Daoy (cell line): ENCODE measurements around the gene ELMO1. TPM values are rescaled to one million over a fixed set of nuclear protein-coding genes. Genes with fewer than 3 reads are reported as not detected.

Experiments used
- DNase-seq: peaks from one replicate; pipeline ENCODE4 v3.0.0-alpha.2; 2015; ENCODE audit warnings: low read depth
- total RNA-seq: library from RNA; depleted of rRNA; stranded (reverse); fragments of >200 nt; shearing (Covaris generic); gene quantifications from 2 replicates; pipeline ENCODE4 v1.2.3, GENCODE V29; 2014

Gene ELMO1
- total RNA-seq, 1 experiment from 2014 or later, result 7.0 TPM

DNA sequence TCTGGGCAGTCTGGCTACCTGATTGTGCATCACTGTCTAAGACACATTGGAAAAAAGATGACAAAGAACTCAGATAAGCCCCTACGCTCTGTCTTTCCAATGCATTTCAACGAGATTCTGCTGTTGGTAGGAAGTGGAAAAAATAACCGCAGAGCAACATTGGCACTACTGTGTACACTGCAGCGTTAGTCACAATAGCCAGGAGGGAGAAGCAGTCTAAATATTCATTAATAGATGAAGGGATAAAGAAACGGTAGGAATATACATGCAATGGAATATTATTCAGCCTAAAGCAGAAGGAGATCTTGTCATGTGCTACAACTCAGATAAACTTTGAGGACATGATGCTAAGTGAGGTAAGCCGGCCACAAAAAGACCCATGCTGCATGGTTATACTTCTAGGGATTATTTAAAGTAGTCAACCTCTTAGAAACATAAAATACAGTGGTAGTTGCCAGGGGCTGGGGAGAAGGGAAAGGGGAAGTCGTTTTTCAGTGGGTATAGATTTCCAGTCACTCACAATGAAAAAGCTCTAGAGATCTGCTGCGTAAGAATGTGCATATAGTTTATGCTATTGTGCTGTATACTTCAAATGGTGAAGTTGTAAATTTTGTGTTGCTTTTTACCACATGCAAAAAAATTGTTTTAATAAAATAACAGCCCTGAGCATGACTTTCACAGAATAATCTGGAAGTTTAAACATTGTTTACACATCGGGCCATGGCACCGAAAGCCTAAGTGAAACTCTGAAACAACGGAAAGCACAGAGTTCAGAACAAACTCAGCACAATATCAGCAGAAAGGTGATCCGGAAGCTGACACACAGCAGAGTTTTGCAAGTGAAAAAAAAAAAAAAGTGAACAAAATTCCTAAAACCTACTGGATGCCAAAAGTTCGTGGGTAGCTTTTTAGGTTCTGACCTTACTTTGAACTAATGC lies 40.1 kb downstream of the ELMO1 start:
- DNase-seq, result no peak

DNA sequence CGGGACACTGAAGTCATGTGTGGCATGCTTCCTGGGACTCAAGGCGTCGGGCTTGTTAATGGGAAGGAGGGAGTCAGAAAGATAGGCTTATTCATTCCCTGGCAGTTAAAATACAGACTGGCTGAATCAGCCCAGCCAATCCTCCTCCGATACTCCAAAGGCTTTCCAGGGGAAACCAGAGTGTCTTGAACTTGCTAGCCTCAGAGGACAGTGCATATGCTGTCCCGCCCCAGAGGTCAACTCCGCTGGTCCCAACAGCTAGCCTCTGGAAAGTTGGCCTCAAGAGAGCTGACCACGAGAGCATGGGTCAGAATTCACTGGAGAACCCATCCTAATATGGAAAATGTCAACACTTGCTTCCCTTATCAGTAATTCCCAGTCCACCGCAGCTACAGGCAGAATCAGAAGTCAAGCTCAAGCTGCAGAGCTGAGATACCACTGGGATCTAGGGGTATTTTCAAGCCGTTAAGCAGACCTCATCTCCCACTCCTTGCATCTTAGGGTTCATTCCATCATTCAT lies 43.0 kb downstream of the ELMO1 start:
- DNase-seq, result no peak

- DNase-seq, result no peak
These were observed 43.5 kb downstream of the ELMO1 start for GRCh38 chr7:37405128-37405527.

GRCh38 chr7:37399876-37400421 lies 48.7 kb downstream of the ELMO1 start:
- no peak for DNase-seq

DNA sequence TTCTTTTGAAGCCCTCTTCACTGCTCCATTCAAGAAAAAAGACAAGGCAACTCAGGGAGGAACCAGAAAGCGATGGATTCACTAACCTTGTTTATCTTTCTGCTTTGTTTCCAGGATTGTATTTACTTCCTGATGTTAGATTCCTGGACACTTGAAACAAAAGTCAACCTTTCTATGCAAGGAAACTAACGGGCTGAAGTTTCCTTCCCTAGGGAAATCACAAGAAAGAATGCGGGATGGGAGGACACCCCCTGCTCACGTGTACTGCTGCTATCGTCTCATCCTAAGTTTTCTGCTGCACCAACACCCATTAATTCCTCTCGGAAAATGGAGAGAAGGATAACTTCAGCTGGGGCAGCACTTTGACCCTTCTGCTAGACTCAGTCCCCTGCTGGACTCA lies 50.3 kb downstream of the ELMO1 start:
- DNase-seq, result no peak

DNA sequence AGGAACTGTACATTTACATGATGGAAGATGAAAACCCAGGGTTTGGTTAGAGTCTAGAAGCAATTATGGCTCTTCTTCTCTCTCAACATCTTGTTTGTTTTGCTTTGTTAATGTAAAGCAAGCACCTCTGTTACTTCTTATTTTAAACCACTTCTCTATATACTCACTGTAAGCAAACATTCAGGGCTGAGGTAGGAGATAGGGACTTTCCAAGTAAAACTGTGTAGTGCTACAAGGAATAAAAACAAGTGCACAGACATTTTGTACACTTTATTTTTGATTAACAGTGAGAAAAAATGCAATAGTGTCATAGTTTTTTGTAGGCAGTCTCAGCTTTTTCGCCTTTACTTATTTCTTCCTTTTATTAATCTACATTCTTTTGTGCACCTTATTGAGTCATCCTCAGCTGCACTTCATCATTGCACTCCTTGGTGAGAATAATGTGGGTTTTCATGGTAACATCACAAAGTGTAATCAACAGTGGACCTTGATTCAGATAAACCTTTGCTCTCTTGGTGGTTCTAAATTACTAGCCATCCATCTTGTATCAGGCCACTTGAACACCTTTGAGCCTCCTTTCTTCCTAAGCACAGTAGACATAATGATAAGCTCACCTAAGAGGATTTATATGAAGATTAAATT lies 52.9 kb downstream of the ELMO1 start:
- DNase-seq, result no peak

DNA sequence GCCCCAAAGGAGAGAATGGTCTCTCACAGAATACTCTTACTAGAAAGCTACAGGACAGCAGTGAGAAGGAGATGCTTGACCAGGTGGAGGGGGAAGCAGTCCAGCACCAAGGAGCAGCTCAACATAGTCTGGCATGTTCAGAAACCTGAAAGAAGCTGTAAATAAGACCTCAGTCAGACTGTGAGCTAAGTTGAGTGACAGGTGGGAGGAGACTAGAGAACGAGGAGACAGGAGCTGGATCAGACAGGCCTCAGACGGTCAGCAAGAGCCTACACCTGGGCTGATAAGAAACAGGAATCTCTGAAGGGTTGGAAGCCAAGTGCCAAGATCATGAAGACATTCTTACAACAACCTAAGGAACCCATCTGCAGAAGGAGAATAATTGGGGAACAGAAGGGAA lies 54.5 kb downstream of the ELMO1 start:
- no peak for DNase-seq

GRCh38 chr7:37393476-37393875 lies 55.2 kb downstream of the ELMO1 start:
- no peak for DNase-seq

- no peak for DNase-seq
These were observed 56.0 kb downstream of the ELMO1 start for GRCh38 chr7:37392673-37393017.

GRCh38 chr7:37391791-37392672 lies 56.6 kb downstream of the ELMO1 start:
- DNase-seq, result no peak

DNA sequence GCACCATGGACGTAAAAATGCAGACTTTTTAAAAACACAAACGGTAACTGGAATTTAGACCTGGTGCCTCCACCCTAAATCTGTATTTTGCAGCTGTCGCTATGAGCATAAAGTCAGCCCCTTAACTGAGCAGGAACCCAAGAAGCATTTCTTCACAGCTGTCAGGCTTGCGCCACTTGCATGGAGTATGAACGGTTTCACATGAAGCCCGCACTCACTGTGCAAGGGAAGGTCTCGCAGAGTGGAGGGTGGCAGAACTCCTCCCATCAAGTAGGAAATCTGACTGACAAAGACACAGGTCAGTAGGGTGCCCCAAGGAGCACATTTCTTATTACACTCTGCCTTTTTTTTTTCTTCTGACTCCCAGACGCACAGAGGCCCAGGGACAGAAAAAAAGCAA lies 58.5 kb downstream of the ELMO1 start:
- no peak for DNase-seq

DNA sequence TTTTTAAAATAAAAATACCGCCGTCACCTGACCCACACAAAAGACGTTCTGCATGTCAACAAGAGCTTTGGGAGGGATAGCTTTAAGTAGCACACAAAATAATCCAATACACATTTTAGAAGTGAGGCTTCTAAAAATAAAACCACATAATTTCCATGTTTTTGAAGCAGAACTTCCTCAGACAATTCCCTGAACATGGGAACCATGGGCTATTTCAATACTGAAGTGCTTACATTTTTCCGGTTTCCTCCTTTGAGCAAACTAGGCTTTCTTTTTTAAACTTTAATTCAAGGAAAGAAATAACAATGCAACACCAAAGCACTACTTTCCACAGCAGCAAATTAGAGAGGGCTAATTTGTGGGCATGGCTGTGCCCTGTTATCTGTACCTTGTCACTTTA lies 59.9 kb downstream of the ELMO1 start:
- no peak for DNase-seq

- DNase-seq, result peak; percentile 26
These were observed 62.9 kb downstream of the ELMO1 start for GRCh38 chr7:37385787-37386186.

DNA sequence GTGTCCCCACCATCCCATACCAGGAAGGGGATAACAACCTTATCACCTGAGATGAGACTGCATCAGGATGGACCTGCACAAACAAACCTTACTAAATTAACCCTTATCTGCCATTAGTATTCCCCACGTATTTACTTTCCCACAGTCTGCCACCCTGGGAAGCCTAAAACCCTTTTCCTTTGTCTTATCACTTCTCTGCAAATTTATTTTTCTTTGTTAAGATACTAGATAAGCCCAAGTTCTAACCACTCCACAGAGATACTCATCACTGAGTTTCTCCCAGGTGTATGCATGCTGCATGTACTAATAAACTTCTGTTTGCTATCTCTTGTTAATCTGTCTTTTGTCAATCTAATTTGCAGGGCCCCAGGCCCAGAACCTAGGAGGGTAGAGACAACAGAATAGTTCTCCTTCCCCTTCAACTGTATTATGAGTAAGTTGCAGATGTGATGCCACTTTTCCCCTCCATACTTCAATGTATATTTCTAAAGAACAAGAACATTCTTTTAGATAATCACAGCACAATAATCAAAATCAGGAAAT lies 66.0 kb downstream of the ELMO1 start:
- no peak for DNase-seq

DNA sequence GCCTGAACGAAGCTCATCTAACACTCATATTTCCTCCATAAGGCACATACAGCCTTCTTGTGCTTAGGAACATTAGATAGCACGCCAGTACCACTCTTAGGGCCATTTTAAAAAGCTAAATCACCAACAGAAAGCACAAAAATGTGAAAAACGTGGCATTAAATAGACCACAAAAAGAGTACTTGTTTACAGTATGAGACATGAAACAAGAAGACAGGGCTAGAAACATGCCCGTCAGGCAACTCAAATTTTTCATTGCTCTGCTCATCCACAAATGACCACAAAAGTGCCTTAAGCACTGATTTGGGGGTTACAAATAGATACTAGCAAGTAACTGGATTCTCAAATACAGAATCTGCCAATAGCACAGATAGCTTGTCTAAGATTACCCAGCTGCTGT lies 67.8 kb downstream of the ELMO1 start:
- DNase-seq, result peak; percentile 34

GRCh38 chr7:37379546-37380277 lies 69.0 kb downstream of the ELMO1 start:
- DNase-seq, result no peak

DNA sequence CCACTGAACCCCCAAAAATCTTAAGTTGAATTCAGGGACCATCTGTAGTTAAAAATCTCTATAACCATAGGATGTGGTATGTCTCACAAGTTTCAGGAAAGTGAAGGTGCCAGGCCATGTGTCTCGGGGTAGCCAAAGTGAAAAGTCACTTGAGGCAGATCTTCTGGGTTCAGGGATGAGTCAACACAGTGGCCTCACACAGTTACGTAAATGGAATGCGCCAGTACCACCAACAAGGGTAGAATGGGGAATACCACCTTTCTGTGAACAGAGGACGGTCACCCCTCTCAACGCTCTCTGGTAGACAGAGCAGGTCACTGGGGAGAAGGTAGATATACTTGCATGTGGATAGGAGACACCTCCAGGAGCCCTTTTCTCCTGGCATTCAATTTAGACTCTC lies 71.4 kb downstream of the ELMO1 start:
- no peak for DNase-seq

DNA sequence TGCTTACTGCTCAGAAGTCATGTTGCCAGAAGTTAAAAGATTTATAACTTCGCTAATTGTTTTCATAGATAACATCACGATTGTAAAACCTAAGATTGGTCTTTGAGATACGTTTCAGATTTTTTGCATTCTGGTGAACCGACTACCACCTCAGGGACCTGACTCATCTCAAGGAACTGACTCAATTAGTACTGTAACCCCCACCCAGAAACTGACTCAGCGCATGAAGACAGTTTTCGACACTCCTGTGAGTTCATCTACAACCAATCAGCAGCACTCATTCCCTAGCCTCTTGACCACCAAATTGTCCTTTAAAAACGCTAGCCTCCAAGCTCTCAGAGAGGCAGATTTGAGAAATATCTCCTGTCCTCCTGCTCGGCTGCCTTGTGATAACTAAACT lies 72.3 kb downstream of the ELMO1 start:
- peak; percentile 65 for DNase-seq

DNA sequence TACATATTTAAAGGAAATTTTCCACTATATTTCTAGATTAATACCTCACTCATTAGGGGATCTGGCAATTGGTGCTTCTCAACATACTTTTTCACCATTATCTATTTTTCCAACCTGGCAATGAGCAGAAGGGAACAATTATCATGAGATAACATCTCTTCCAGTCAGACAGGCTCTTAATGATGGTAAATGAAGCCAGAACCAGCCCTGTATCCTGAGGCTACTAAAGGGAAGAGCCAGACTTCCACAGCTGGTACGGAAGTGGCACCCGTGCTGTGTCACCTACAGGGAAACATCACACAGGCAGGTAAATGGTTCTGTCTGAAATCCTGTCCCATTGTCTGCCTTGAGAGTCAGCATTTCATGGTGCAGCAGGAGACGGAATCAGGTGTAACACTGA lies 75.9 kb downstream of the ELMO1 start:
- no peak for DNase-seq

- DNase-seq, result no peak
These were observed 76.9 kb downstream of the ELMO1 start for GRCh38 chr7:37371755-37372154.

DNA sequence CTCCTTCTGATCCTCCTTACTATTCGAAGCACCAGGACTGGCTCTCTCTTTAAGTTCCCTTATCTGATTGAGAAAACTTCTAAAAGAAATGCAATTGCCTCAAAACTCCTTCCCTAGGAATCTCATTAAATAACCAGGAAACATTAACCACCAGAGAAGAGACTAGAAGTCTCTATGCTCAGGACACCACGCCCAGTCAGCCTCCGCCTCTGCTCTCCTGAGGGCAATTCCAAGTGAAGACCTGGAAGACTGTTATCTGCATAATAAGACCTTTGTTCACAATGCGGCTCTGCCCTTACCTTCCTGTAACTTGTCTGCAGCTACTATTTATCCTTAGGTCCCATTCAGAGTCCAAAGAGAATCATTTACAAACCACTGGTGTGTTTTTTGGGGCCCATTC lies 78.8 kb downstream of the ELMO1 start:
- DNase-seq, result no peak
